Lower leg skin (tissue), 4 donors: ENCODE measurements around the gene FAM117B. TPM values are rescaled to one million over a fixed set of nuclear protein-coding genes. Genes with fewer than 3 reads are reported as not detected.

Experiments used
- DNase-seq, 2 donors: peaks; one replicate each; pipeline ENCODE4 v3.0.0-alpha.2; 2019; ENCODE audit warnings: low spot score in 2 of 2
- H3K4me3 ChIP-seq: fragments of 200-600 bp; sonication (generic); 2 replicates; pipeline ENCODE4 v1.5.1; 2017; ENCODE audit warnings: mild to moderate bottlenecking, low read depth; ENCODE audit not compliant: poor library complexity, severe bottlenecking
- CTCF ChIP-seq, 3 donors: fragments of 450-650 bp; IDR thresholded peaks; one replicate each; pipeline ENCODE4 v1.5.1; 2016; ENCODE audit warnings: antibody characterized with exemption in 3 of 3, mild to moderate bottlenecking in 3 of 3, moderate library complexity in 2 of 3
- POLR2A ChIP-seq, 2 donors: fragments of 450-650 bp; IDR thresholded peaks; one replicate each; pipeline ENCODE4 v1.6.1; 2016 to 2017; ENCODE audit warnings: antibody characterized with exemption in 2 of 2, mild to moderate bottlenecking in 1 of 2, moderate library complexity in 1 of 2
- WGBS, 2 donors: methylation state at CpG; one replicate each; pipeline ENCODE4 v1.1.5; 2018; 5-methylcytosine and 5-hydroxymethylcytosine counted together
- intact Hi-C: fragments of 100-400 bp; cut with DNase I; formaldehyde crosslinking; loops from one replicate; pipeline ENCODE4 v1.15.0; 2023; ENCODE audit warnings: low total_unique reads
- total RNA-seq, 4 donors: library from RNA; depleted of rRNA; stranded (reverse); fragments of >200 nt; gene quantifications; one replicate each; pipeline ENCODE4 v1.1.0, GENCODE V29; 2016

The FAM117B gene
- total RNA-seq, 4 donors from 2014 or later: 9.6 to 28.8 (median 17.0) TPM

DNA sequence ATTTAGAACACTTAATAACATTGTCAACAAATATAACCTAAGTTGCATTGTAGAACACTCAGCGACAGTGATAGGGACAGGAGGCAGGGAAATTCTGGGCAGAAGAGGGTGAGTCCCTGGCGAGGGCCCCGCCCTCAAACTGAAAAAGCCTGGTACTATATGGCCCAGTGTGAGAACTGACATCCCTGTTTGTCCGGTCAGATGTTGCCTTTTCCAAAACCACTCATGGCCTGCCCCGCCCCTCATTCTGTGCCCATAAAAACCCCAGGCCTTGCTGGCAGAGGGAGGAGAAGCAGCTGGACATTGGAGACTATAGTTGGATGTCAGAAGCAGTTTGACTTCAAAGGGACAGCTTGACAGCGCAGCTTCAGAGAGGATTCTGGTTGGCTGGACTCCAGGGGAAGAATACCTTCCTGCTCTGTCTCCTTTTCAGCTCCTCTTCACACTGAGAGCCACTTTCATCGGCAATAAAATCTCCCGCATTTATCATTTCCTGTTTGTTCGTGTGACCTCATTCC is 47.0 kb downstream of the FAM117B start:
- H3K4me3 ChIP-seq: no peak overlapping the region
- DNase-seq: no peak
- TF ChIP-seq CTCF (IDR thresholded peaks at IDR 0.05) (no peak), POLR2A (IDR thresholded peaks at IDR 0.05) (no peak)
- 85 to 90% methylated on average over 9 of the region's 9 CpGs for WGBS, 2 donors
- intact Hi-C loops: no loop called here

DNA sequence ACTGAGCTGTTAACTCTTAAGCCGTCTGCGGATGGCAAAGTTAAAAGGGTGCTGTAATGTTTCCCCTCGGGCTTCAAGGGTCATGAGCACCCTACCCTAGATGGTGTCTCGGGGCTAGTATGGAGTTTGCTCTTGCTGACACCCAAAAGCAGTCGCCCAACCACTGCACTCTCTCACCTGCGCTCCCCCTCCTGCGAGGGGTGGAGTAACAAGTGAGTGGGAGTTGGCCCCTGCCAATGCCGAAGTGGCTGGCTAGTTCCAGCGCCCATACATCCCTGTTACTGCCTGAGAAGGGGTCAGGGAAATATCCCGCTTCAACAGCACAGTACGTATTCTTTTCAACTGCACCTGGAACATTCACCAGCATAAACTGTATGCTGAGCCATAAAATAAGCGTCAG is 47.5 kb downstream of the FAM117B start:
- H3K4me3 ChIP-seq: no peak overlapping the region
- 97 to 98% methylated on average over 12 of the region's 12 CpGs for WGBS, 2 donors
- intact Hi-C loops: no loop called here
- no peak for TF ChIP-seq CTCF (IDR thresholded peaks at IDR 0.05)
- no peak for TF ChIP-seq POLR2A (IDR thresholded peaks at IDR 0.05)
- DNase-seq: no peak

DNA sequence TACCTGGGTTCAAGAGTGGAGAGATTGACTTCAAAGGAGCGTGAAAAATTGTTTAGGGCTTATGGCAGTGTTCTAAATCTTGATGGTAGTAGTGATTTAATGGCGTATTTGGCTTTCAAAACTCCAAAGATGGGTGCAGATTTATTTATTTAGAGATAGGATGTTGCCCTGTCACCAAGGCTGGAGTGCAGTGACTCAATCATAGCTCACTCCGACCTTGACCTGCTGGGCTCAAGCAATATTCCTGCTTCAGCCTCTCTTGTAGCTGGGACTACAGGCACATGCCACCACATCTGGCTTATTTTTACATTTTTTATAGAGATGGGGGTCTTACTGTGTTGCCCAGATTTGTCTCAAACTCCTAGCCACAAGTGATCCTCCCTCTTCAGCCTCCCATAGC is 52.5 kb downstream of the FAM117B start:
- no peak for TF ChIP-seq POLR2A (IDR thresholded peaks at IDR 0.05)
- TF ChIP-seq CTCF (IDR thresholded peaks at IDR 0.05): no peak
- 94 to 99% methylated on average over 3 of the region's 3 CpGs for WGBS, 2 donors
- no peak for DNase-seq
- no peak overlapping the region for H3K4me3 ChIP-seq
- intact Hi-C loops: no loop called here

DNA sequence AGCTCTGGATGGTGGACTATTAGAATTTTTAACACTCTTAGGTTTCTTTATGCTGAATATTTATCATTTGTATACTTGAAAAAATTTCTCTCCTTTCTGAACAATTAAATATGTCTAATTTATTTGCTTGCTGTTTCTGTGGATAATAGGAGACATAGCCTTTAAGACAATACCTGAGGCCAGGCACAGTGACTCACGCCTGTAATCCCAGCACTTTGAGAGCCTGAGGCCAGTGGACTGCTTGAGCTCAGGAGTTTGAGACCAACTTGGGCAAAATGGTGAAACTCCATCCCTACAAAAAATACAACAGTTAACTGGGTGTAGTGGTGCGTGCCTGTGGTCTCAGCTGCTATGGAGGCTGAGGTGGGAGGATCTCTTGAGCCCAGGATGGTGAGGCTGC is 54.7 kb downstream of the FAM117B start:
- TF ChIP-seq CTCF (IDR thresholded peaks at IDR 0.05) (no peak), POLR2A (IDR thresholded peaks at IDR 0.05) (no peak)
- DNase-seq: no peak
- H3K4me3 ChIP-seq: no peak overlapping the region
- WGBS, 2 donors: 86 to 90% methylated on average over 2 of the region's 2 CpGs
- intact Hi-C loops: no loop called here

- intact Hi-C loops: no loop called here
- TF ChIP-seq POLR2A (IDR thresholded peaks at IDR 0.05) (no peak), CTCF (IDR thresholded peaks at IDR 0.05) (no peak)
- DNase-seq: no peak
- H3K4me3 ChIP-seq: no peak overlapping the region
- WGBS, 2 donors: 79 to 82% methylated on average over 2 of the region's 2 CpGs
Observed at GRCh38 chr2:202689898-202690297, 55.1 kb downstream of the FAM117B start.

DNA sequence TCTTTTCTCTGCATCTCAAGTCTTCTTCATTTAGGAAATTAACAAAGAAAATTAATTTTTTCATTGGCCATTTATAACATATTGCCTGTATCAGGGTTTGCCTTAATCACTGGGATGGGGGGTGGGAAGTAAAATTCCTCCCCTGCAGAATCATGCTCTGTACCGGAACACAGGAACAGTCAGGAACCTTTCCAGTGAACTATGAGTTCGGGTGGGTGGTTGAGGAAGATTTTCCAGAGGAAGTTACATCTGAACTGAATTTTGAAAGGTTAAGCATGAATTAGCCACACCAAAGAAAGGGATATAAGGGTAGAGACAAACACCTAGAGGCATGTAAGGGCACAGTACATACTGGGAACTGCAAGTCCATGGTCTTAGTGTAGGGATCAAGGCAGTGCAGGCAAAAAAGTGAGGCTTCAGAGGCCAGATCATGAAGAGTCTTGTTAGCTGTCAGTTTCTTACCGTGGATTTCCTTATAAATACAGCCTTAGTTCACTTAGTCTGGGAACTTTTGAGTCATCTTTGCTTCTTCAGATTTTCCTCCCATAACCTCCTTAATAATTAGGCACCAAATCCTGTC is 55.6 kb downstream of the FAM117B start:
- no peak for TF ChIP-seq POLR2A (IDR thresholded peaks at IDR 0.05)
- no peak for TF ChIP-seq CTCF (IDR thresholded peaks at IDR 0.05)
- 37 to 39% methylated on average over 3 of the region's 3 CpGs for WGBS, 2 donors
- H3K4me3 ChIP-seq: no peak overlapping the region
- no peak for DNase-seq
- intact Hi-C loops: no loop called here
